BE2C (cell line): Measurements from ENCODE around the gene GTPBP4.

Source experiments
- DNase-seq: peaks from one replicate; pipeline ENCODE4 v3.0.0-alpha.2; 2020
- H3K27me3 ChIP-seq: fragments of 250-450 bp; sonication (Bioruptor Pico); 2 replicates; pipeline ENCODE4 v1.5.1; 2020; ENCODE audit warnings: mild to moderate bottlenecking
- H3K36me3 ChIP-seq: fragments of 250-450 bp; sonication (Bioruptor Pico); 2 replicates; pipeline ENCODE4 v1.5.1; 2020; ENCODE audit warnings: mild to moderate bottlenecking
- H3K4me1 ChIP-seq: fragments of 250-450 bp; sonication (Bioruptor Pico); 2 replicates; pipeline ENCODE4 v1.5.1; 2020
- H3K4me3 ChIP-seq: 2 replicates; pipeline ENCODE4 v1.5.1; 2011; ENCODE audit warnings: low read depth, low read length
- H3K9me3 ChIP-seq: fragments of 250-450 bp; sonication (Bioruptor Pico); 2 replicates; pipeline ENCODE4 v1.5.1; 2020
- TF ChIP-seq, protein P1 (sequence below): IDR thresholded peaks from 2 replicates; pipeline ENCODE4 v1.5.1; 2012; ENCODE audit warnings: mild to moderate bottlenecking, low read depth, low read length

Gene GTPBP4

GRCh38 chr10:1020460-1020859 lies 32.2 kb downstream of the GTPBP4 start:
- Histone ChIP-seq H3K9me3 (no peaks in the 10 kb centered on the region), H3K4me1 (no peaks in the 10 kb centered on the region), H3K27me3 (no peaks in the 10 kb centered on the region), H3K4me3 (no peak overlapping the region), H3K36me3 (peaks cover 32% of the 10 kb centered on the region)
- TF ChIP-seq, protein P1, sequence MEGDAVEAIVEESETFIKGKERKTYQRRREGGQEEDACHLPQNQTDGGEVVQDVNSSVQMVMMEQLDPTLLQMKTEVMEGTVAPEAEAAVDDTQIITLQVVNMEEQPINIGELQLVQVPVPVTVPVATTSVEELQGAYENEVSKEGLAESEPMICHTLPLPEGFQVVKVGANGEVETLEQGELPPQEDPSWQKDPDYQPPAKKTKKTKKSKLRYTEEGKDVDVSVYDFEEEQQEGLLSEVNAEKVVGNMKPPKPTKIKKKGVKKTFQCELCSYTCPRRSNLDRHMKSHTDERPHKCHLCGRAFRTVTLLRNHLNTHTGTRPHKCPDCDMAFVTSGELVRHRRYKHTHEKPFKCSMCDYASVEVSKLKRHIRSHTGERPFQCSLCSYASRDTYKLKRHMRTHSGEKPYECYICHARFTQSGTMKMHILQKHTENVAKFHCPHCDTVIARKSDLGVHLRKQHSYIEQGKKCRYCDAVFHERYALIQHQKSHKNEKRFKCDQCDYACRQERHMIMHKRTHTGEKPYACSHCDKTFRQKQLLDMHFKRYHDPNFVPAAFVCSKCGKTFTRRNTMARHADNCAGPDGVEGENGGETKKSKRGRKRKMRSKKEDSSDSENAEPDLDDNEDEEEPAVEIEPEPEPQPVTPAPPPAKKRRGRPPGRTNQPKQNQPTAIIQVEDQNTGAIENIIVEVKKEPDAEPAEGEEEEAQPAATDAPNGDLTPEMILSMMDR: no peak
- DNase-seq: no peak

- no peaks in the 10 kb centered on the region for H3K27me3 ChIP-seq
- H3K9me3 ChIP-seq: no peaks in the 10 kb centered on the region
- H3K36me3 ChIP-seq: peaks cover 28% of the 10 kb centered on the region
- H3K4me1 ChIP-seq: no peaks in the 10 kb centered on the region
- no peak overlapping the region for H3K4me3 ChIP-seq
- TF ChIP-seq, protein P1: no peak
- no peak for DNase-seq
Measured at GRCh38 chr10:1020958-1021357, 32.7 kb downstream of the GTPBP4 start.

- Histone ChIP-seq H3K36me3 (peaks cover 16% of the 10 kb centered on the region), H3K9me3 (no peaks in the 10 kb centered on the region), H3K4me3 (no peak overlapping the region), H3K4me1 (no peaks in the 10 kb centered on the region), H3K27me3 (no peaks in the 10 kb centered on the region)
- DNase-seq: no peak
- TF ChIP-seq, protein P1: no peak
Measured at GRCh38 chr10:1022413-1022812, 34.2 kb downstream of the GTPBP4 start.

- H3K9me3 ChIP-seq: no peaks in the 10 kb centered on the region
- H3K27me3 ChIP-seq: no peaks in the 10 kb centered on the region
- no peaks in the 10 kb centered on the region for H3K4me1 ChIP-seq
- TF ChIP-seq, protein P1: no peak
- H3K36me3 ChIP-seq: peaks cover 7% of the 10 kb centered on the region
- H3K4me3 ChIP-seq: no peak overlapping the region
- no peak for DNase-seq
Measured at GRCh38 chr10:1024103-1024502, 35.9 kb downstream of the GTPBP4 start.

DNA sequence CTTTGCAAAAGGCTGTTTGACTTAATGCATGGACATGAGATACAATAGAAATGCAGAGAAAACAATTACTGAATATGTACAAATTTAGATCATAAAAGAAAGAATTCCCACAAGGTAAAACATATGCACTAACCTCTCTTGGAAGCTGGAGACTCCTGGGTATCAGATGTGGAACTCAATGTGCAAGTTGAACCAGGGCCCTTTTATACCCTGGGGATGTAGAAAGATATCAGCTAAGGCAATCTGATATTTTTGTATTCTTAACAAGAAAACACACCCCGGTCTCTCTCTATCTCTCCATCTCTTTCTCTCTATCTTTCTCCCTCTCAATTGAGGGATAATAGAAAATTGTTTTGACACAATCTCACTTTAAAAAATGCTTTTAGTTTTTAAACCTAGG lies 37.4 kb downstream of the GTPBP4 start, which contains the start of gene IDI2:
Gene IDI2, minus strand, starts transcription at position 177 of the 400 bp plus-strand sequence. CDS start 1,136 bp downstream, outside the sequence.
- no peak for DNase-seq
- Histone ChIP-seq H3K36me3 (no peaks in the 10 kb centered on the region; the same call in 1 of the 2 replicates), H3K4me1 (no peaks in the 10 kb centered on the region), H3K9me3 (no peaks in the 10 kb centered on the region), H3K4me3 (no peak within 1 kb of the TSS), H3K27me3 (no peaks in the 10 kb centered on the region)
- TF ChIP-seq, protein P1: no peak

- no peak for DNase-seq
- no peaks in the 10 kb centered on the region; the same call in 1 of the 2 replicates for H3K36me3 ChIP-seq
- TF ChIP-seq, protein P1: no peak
- no peaks in the 10 kb centered on the region for H3K27me3 ChIP-seq
- no peaks in the 10 kb centered on the region for H3K4me1 ChIP-seq
- no peaks in the 10 kb centered on the region for H3K9me3 ChIP-seq
- H3K4me3 ChIP-seq: no peak overlapping the region
Measured at GRCh38 chr10:1026578-1026977, 38.3 kb downstream of the GTPBP4 start.
